ENCODE results near the gene MED13L.

DNA sequence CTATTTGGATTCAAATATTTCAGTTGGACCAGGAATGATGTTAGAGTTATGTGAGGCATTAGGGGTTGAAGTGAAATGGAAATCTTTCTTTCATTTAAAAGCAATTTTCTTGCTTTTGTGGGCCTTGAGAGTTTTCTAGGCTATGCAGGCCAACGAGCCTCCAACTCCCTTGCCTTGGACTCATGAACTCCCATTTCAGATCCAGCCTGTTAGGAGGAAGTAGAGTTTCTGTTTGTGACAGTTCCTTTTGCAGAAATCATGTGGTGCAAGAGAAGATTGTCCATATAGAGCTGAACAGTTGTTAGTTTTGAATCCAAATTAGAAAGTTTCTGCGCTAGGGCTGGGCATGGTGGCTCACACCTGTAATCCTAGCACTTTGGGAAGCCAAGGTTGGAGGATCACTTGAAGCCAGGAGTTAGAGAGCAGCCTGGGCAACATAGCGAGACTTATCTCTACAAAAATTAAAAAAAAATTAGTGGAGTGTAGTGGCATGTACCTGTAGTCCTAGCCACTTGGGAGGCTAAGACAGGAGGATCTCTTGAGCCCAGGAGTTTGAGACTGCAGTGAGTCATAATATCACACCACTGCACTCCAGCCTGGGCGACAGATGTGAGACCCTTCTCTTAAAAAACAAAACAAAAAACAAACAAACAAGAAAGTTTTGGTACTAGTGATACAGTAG lies 47.3 kb upstream of the MED13L start:
- TF ChIP-seq TAF1 (IDR thresholded peaks at IDR 0.05; ENCODE audit: borderline replicate concordance, insufficient read depth, low read length): no peak
- no peak for TF ChIP-seq REST (IDR thresholded peaks at IDR 0.05; ENCODE audit: insufficient read depth in 1 of 2, low read depth in 2 of 2, low read length in 2 of 2)
- TF ChIP-seq POLR2AphosphoS5 (IDR thresholded peaks at IDR 0.05; ENCODE audit: low read depth, low read length): no peak
- TF ChIP-seq FOXP2 (optimal IDR thresholded peaks at IDR 0.05; ENCODE audit: borderline replicate concordance, extremely low read depth, extremely low read length, insufficient read depth): no peak

All from PFSK-1 (cell line).